Body of pancreas (tissue), 4 donors: ENCODE results near the gene MORN1.

Experiments
- CTCF ChIP-seq, 7 experiments: fragments of 450-650 bp in 4 of 7; fragments of 200-600 bp in 3 of 7; sonication (generic) in 3 of 7; IDR thresholded peaks; one replicate each; pipeline ENCODE4 v1.5.1; 2016 to 2019; ENCODE audit warnings: antibody characterized with exemption in 7 of 7
- POLR2A ChIP-seq, 3 donors: fragments of 450-650 bp; IDR thresholded peaks; one replicate each; pipeline ENCODE4 v1.6.1; 2016; ENCODE audit warnings: antibody characterized with exemption in 3 of 3, mild to moderate bottlenecking in 2 of 3

- TF ChIP-seq POLR2A (IDR thresholded peaks at IDR 0.05) (no peak), CTCF (IDR thresholded peaks at IDR 0.05) (no peak)
These were observed 112.1 kb downstream of the MORN1 start for GRCh38 chr1:2279210-2279639.
